Measurements from ENCODE around the gene ROR2.

The ROR2 gene

GRCh38 chr9:91657501-91657900 lies 292.5 kb downstream of the ROR2 start:
- H3K27ac ChIP-seq, result no peak overlapping the region
- TF ChIP-seq ZFX (IDR thresholded peaks at IDR 0.05; ENCODE audit: borderline replicate concordance), result no peak
- no peak for TF ChIP-seq CTCF (IDR thresholded peaks at IDR 0.05)

- TF ChIP-seq ZFX (IDR thresholded peaks at IDR 0.05; ENCODE audit: borderline replicate concordance), result no peak
- no peak for TF ChIP-seq CTCF (IDR thresholded peaks at IDR 0.05)
- H3K27ac ChIP-seq, result no peak overlapping the region
These were observed 294.4 kb downstream of the ROR2 start for GRCh38 chr9:91655658-91656057.

- TF ChIP-seq ZFX (IDR thresholded peaks at IDR 0.05; ENCODE audit: borderline replicate concordance) (no peak), CTCF (IDR thresholded peaks at IDR 0.05) (no peak)
- H3K27ac ChIP-seq, result no peak overlapping the region
These were observed 294.8 kb downstream of the ROR2 start for GRCh38 chr9:91655215-91655614.

- TF ChIP-seq ZFX (IDR thresholded peaks at IDR 0.05; ENCODE audit: borderline replicate concordance) (no peak), CTCF (IDR thresholded peaks at IDR 0.05) (no peak)
- H3K27ac ChIP-seq, result no peak overlapping the region
These were observed 295.5 kb downstream of the ROR2 start for GRCh38 chr9:91654527-91654926.

- no peak overlapping the region for H3K27ac ChIP-seq
- TF ChIP-seq CTCF (IDR thresholded peaks at IDR 0.05), result no peak
- no peak for TF ChIP-seq ZFX (IDR thresholded peaks at IDR 0.05; ENCODE audit: borderline replicate concordance)
These were observed 302.7 kb downstream of the ROR2 start for GRCh38 chr9:91647371-91647770.

- no peak for TF ChIP-seq ZFX (IDR thresholded peaks at IDR 0.05; ENCODE audit: borderline replicate concordance)
- TF ChIP-seq CTCF (IDR thresholded peaks at IDR 0.05), result no peak
- no peak overlapping the region for H3K27ac ChIP-seq
These were observed 303.3 kb downstream of the ROR2 start for GRCh38 chr9:91646702-91647101.

GRCh38 chr9:91644433-91644832 lies 305.6 kb downstream of the ROR2 start:
- TF ChIP-seq CTCF (IDR thresholded peaks at IDR 0.05) (no peak), ZFX (IDR thresholded peaks at IDR 0.05; ENCODE audit: borderline replicate concordance) (no peak)
- no peak overlapping the region for H3K27ac ChIP-seq

Measured in 22Rv1 (cell line).